NCI-H2107 treated with DMSO at 0.1 percent for 48 hours (cell line): Measurements from ENCODE around the gene PRDM10.
"Not testable (repeated sequence)": the region's sequence is repeated elsewhere in the genome, so short reads cannot be mapped to it uniquely, and the experiment has no call there.

Experiments used
- DNase-seq: peaks from one replicate; lab custom pipeline; 2025; ENCODE audit not compliant: unreplicated experiment; lab: John Stamatoyannopoulos, UW

The PRDM10 gene

DNA sequence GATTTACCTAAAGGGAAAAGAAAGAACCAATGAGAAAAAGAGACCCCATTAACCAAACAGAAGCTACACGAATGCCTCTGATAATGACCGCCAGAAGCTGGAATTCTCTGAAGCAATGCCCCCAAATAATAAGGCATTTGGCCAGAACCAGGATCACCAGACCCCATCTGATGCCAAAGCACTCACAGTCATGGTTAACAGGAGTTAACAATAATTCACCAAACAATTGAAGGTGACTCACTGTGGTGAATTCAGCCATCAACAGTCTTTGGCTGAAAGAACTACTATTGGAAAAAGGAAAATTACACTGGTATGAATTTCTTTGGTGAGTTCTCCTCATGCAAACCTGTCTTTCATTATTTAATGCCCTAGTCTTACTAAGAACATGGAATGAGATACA, 85.4 kb downstream of the PRDM10 start:
- no peak for DNase-seq

GRCh38 chr11:129911298-129911697, 91.3 kb downstream of the PRDM10 start:
- no peak for DNase-seq

DNA sequence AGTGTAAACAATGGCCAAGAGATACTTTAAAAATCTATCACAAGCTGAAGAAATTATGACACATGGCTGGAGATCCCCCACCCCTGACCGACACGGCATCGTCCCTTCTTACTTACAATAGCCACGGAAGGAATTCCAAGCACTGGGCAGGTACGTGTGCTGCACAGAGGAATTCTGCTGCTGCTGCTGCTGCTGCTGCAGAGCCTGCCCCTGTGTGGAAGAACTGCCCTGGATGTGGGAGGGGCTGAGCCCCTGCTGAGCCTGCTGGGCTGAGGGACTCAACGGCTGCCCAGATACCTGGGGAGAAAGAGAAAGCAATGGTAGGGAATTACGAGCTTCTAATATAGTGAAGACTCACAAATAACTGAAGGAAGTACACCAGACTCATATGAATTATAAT, 92.3 kb downstream of the PRDM10 start:
- DNase-seq, result no peak

DNA sequence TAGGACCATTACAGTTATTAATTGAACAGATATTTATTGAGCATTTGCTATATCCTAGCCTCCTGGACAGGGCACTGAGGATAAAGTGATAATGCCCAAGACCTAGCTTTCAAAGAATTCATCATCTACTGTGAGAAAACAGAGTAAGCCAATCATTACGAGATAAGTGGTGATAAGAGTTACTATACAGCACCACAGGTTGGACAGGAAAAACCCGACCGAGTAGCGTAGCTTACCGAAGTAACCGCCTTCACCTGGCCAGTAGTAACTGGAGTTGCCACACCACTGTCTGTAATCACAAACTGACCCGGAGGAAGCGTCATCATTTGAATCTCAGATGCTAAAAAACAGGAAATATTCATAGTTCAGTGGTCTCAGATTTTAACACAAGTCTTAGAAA, 97.2 kb downstream of the PRDM10 start:
- DNase-seq, result no peak

DNA sequence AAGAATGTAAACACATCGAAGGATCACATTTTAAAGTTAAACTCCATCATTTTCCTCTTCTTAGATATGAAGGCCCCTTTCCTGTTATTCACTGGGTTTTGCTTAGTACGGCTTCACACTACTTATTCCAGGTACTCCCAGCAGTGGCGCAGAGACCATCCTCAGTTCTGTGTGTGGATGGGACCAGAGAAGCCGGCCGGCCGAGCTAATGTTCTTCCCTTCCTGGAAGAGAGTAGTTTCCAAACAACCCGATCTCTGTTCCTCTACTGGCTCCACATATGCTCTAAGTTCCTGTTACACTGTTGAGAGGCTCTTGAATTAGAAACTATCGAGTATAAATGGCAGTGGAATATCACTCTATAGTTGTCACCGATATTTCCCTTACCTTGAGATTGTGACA, 106.6 kb downstream of the PRDM10 start:
- no peak for DNase-seq

DNA sequence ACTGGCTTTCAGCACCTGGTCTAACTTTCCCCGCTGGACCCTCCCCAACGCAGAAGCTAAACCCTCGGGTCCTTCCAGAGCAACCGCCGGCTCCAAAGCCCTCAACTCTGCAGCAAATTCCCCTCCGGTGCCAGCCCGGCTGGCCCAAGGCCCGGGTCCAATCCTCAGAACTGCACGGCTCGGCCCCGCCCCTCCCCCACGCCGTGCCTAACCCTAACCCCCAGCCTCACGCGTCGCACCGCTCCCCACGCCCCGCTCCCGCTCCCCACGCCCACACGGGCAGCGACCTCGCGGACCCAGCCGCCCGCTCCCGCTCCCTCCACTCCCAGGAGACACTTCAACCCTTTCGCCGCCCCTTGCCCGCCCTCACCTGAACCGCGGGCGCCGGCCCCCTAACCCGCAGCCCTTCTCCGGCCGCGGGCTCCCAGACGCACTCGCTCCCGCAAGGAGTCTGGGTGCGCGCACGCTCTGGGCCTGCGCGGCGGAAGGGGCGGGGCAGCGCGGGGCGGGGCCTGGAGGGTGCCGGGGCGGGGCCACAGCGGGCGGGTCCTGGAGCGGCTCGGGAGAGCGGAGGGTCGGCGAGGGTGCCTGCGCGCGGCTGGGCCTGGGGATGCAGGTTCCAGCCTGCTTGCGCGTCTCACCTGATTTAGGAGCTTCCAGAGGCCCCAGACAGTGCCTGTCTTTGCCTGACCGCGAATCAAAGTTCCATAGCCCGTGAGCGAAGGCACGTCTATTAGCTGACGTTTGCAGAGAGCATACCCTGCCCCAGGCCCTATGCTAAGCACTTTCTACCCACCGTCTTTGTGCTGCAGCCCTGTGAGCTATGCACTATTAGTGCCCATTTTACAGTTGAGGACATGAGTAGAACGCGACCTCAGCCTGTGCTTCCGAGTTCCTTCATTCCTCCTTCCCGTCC, 107.3 kb downstream of the PRDM10 start, which contains the start of gene NFRKB:
NFRKB (minus strand) TSS at position 453 of the 916 bp plus-strand sequence. CDS start 2,729 bp downstream, outside the sequence.
- peak; percentile 64 for DNase-seq

- no peak for DNase-seq
Measured at GRCh38 chr11:129894278-129895125, 108.1 kb downstream of the PRDM10 start.

DNA sequence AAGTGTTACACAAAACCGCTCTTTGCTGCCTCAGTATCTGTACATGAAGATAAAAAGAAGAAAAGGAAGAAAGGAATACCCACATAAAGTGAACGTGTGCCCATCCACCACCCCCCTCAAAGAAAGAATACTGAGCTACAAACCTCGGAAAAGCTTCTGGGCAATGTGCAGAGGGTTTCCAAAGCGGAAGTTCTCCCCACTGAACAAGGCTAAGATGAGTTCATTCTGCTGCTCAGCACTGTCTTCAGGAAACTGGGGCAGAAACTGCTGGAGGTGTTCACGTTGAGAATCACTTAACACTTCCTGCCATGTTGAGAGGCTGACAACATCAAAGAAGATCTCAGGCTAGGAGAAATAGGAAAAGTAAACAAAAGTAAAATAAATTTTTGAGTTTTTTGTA, 114.2 kb downstream of the PRDM10 start:
- DNase-seq, result no peak

DNA sequence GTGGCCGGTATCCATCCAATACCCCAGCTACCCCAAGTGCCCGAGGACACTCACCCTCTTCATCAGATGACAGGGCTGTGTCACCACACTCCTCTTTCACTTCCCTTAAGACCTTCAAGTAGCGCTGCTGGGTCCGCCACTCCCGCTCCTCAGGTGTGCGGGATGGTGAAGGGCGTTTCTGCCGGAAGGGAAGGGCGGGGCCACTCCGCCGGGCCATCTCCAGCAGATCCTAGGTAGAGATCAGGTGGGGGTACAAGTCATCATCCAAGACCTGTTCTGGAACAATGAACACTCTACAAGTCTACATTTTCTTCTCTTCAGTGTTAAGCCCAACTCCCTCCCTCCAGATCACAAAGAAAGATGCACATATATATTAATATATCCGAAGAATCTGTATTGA, 117.3 kb downstream of the PRDM10 start:
- no peak for DNase-seq

DNA sequence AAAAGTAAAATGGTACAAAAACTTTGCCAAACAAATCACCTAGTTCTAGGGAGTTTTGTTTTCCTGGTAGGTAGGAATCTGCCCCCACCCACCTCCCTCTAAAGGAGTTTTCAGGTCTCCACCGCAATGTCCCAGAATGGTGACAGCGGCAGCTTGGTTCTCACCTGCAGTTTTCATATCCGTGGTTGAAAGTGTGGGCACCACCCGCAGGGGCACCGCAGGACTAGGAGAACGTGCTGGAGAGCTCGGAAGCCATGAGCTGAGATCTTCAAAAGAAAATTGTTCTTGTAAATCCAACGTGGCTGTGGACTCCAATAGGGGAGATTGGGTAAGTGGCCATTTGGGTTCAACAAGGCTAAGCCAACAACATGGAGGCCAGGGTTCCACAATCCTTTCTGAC, 118.1 kb downstream of the PRDM10 start:
- no peak for DNase-seq

GRCh38 chr11:129881570-129882170, 121.0 kb downstream of the PRDM10 start:
- DNase-seq, result peak; percentile 8

DNA sequence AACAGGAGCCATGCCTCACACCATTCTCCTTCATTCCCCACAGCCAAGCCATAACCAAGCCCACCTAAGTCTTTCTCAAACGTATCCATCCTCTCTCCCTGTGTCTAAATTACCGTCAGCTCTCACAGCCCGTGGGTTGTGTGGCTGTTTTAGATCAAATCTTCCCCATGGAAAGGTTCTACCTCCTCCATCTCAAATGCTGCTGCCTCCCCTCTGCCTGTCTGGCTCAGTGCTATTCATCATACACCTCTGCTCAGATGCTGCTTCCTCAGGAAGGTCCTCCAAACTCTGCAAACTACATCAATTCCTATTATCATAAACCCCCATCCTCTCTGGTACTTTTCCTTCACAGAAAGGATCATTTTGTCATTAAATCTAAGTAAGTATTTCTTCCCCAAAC, 122.3 kb downstream of the PRDM10 start:
- DNase-seq, result no peak

DNA sequence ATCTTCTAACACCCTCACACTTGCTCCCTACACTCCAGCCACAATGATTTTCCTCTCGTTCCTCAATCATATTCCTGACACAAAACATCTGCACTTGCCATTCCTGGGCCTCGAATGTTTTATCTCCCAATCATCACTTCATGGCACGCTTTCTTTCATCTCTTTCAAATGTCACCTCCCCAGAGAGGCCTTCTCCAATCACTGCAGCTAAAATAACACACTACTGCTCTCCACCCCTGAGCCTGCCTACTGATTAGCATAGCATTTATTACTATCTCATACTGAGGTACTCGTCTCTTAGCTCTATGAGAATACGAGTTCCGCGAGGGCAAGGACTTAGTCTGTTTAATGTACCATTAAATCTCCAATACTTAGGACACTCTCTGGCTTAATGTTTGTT, 130.7 kb downstream of the PRDM10 start:
- DNase-seq, result no peak

DNA sequence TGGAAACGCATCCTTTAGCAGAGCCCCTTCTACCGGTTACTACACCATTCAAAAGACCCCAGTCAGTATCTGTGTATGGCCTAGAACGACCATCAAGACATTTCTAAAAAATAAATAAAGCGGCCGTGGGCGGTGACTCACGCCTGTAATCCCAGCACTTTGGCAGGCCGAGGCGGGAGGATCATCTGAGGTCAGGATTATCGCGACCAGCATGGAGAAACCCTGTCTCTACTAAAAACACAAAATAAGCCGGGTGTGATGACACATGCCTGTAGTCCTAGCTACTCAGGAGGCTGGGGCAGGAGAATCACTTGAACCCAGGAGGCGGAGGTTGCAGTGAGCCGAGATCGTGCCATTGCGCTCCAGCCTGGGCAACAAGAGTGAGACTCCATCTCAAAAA, 134.0 kb downstream of the PRDM10 start:
- not testable (repeated sequence) for DNase-seq

- DNase-seq, result no peak
Measured at GRCh38 chr11:129866311-129866710, 136.3 kb downstream of the PRDM10 start.

GRCh38 chr11:129865701-129866100, 136.9 kb downstream of the PRDM10 start:
- no peak for DNase-seq

GRCh38 chr11:129864811-129865210, 137.8 kb downstream of the PRDM10 start:
- DNase-seq, result no peak

DNA sequence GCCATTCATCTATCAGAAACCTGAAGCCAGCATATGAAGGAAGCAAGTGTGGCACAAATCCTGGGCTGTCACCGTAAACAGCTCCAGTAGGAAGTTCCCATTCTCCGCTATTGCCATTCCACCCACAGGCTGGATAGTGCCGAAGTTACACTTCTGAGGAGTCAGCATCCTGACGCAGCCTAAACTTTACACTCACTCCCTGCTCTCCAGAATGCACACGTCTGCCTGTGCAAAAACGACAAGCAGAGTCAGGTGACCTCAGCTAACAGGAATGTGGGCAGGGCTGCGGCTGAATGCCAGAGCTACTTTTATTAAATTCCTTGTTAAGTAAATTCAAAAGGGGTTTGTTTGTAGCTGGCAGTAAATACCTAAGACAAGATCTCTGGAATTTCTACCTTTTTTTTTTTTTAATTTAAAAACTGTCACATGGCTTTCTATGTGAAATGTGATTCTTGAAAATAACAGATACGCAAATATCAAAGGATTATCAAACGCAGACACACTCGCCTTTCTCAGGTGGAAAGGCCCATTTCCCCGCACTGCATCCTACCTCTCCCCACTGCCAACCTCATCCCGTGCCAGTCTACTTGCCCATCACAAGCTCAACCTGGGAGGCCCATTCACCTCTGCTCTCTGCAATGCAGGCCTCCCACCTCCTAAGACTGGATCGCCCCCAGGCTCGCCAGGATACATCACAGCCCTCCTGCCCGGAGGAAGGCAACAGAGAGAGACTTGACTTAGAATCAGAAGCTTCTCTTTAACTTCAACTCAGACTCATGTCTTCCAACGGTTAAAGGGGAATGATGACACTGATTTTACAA, 140.7 kb downstream of the PRDM10 start:
- DNase-seq, result no peak

GRCh38 chr11:129856036-129856435, 146.6 kb downstream of the PRDM10 start:
- DNase-seq, result no peak

GRCh38 chr11:129855086-129855485, 147.5 kb downstream of the PRDM10 start:
- peak; percentile 51 for DNase-seq
